A549 (cell line): ENCODE measurements around the gene SHROOM4. TPM values are rescaled to one million over a fixed set of nuclear protein-coding genes. Genes with fewer than 3 reads are reported as not detected.

Experiments
- ATAC-seq, 2 experiments: fragments of 200-7000 bp in 1 of 2; fragments of >200 bp in 1 of 2; cut with Nextera tagmentation in 1 of 2; cut with Tn5 transposase in 1 of 2; 3 replicates each; pipeline versions ENCODE4 v1.8.0 to v1.9.1; 2018 to 2020; ENCODE audit warnings: mild to moderate bottlenecking in 1 of 2, moderate library complexity in 1 of 2
- CTCF ChIA-PET: fragments of 300-600 bp; sonication (Branson Sonifier 250); formaldehyde crosslinking; extraction: SDS; loops from one replicate; lab custom pipeline; 2021; ENCODE audit warnings: antibody characterized with exemption, inconsistent platforms; lab: Yijun Ruan, JAX
- POLR2A ChIA-PET: fragments of 350-600 bp; formaldehyde crosslinking; extraction: SDS; loops from one replicate; lab custom pipeline; 2021; ENCODE audit warnings: antibody characterized with exemption, inconsistent platforms; lab: Yijun Ruan, JAX
- DNase-seq, 2 experiments: peaks; one replicate each; pipeline versions ENCODE4 v3.0.0 to v3.0.0-alpha.2; 2011 to 2016; ENCODE audit warnings: low read depth in 1 of 2, low spot score in 1 of 2
- FAIRE-seq: peaks from 2 replicates; lab custom pipeline; 2011; peaks lifted over from hg19 to GRCh38; lab: Jason Lieb, UNC
- H3K27ac ChIP-seq, 2 experiments: fragments of >200 bp; sonication (Bioruptor Twin); formaldehyde crosslinking; 3 replicates each; pipeline ENCODE4 v1.5.1; 2016 to 2017
- H3K4me1 ChIP-seq: fragments of >200 bp; sonication (Bioruptor Twin); formaldehyde crosslinking; 3 replicates; pipeline ENCODE4 v1.6.1; 2016
- H3K4me2 ChIP-seq: fragments of >200 bp; sonication (Bioruptor Twin); formaldehyde crosslinking; 3 replicates; pipeline ENCODE4 v1.6.1; 2016
- H3K4me3 ChIP-seq: fragments of >200 bp; sonication (Bioruptor Twin); formaldehyde crosslinking; 3 replicates; pipeline ENCODE4 v1.5.1; 2016
- H3K9me3 ChIP-seq: fragments of >200 bp; sonication (Bioruptor Twin); formaldehyde crosslinking; 3 replicates; pipeline ENCODE4 v1.6.1; 2016
- BCL3 ChIP-seq: fragments of >200 bp; sonication (Bioruptor Twin); formaldehyde crosslinking; IDR thresholded peaks from 3 replicates; pipeline ENCODE4 v1.6.1; 2016
- CEBPB ChIP-seq, 2 experiments: fragments of >200 bp in 1 of 2; sonication (Bioruptor Twin) in 1 of 2; formaldehyde crosslinking in 1 of 2; IDR thresholded peaks; 2 replicates each; pipeline ENCODE4 v1.6.1; 2012 to 2016
- E2F6 ChIP-seq: IDR thresholded peaks from 2 replicates; pipeline ENCODE4 v1.6.1; 2012; ENCODE audit warnings: low read depth, borderline replicate concordance
- EHMT2 ChIP-seq: fragments of 200-600 bp; sonication (generic); IDR thresholded peaks from 2 replicates; pipeline ENCODE4 v1.6.1; 2016; ENCODE audit warnings: antibody characterized with exemption, low read depth, mild to moderate bottlenecking, moderate library complexity
- FOSB ChIP-seq: fragments of 250-450 bp; sonication (Bioruptor Pico); IDR thresholded peaks from 2 replicates; pipeline ENCODE4 v1.5.0; 2020; ENCODE audit warnings: mild to moderate bottlenecking, moderate library complexity
- FOSL2 ChIP-seq, 2 experiments: fragments of 450-650 bp in 1 of 2; fragments of >200 bp in 1 of 2; sonication (Bioruptor Twin) in 1 of 2; formaldehyde crosslinking; IDR thresholded peaks; 2 replicates each; pipeline versions ENCODE4 v1.5.0 to v1.6.1; 2016 to 2020; ENCODE audit warnings: mild to moderate bottlenecking in 1 of 2, moderate library complexity in 1 of 2
- FOXS1 ChIP-seq: fragments of 250-450 bp; sonication (Bioruptor Pico); IDR thresholded peaks from 2 replicates; pipeline ENCODE4 v1.5.0; 2020; ENCODE audit warnings: mild to moderate bottlenecking, moderate library complexity
- HDAC2 ChIP-seq: fragments of 200-600 bp; sonication (generic); IDR thresholded peaks from 2 replicates; pipeline ENCODE4 v1.6.1; 2016
- HEYL ChIP-seq: fragments of 250-450 bp; sonication (Bioruptor Pico); IDR thresholded peaks from 2 replicates; pipeline ENCODE4 v1.8.0; 2021; ENCODE audit warnings: mild to moderate bottlenecking, moderate library complexity
- HOXA7 ChIP-seq: fragments of 250-450 bp; sonication (Bioruptor Pico); IDR thresholded peaks from 2 replicates; pipeline ENCODE4 v1.5.0; 2020; ENCODE audit warnings: mild to moderate bottlenecking, moderate library complexity
- JUN ChIP-seq, 2 experiments: fragments of >200 bp; sonication (Bioruptor Twin); formaldehyde crosslinking; IDR thresholded peaks; 2 replicates in 1 of 2; 3 replicates in 1 of 2; pipeline ENCODE4 v1.6.1; 2016 to 2017
- JUNB ChIP-seq: fragments of >200 bp; sonication (Bioruptor Twin); formaldehyde crosslinking; IDR thresholded peaks from 2 replicates; pipeline ENCODE4 v1.6.1; 2016
- KDM1A ChIP-seq: fragments of 200-600 bp; sonication (generic); IDR thresholded peaks from 2 replicates; pipeline ENCODE4 v1.6.1; 2016; ENCODE audit warnings: low read depth, mild to moderate bottlenecking
- KDM5A ChIP-seq: fragments of 200-600 bp; sonication (generic); IDR thresholded peaks from 2 replicates; pipeline ENCODE4 v1.6.1; 2016; ENCODE audit warnings: antibody characterized with exemption, mild to moderate bottlenecking
- NR3C1 ChIP-seq: fragments of >200 bp; sonication (Bioruptor Twin); formaldehyde crosslinking; IDR thresholded peaks from 3 replicates; pipeline ENCODE4 v1.6.1; 2017
- PBX3 ChIP-seq: IDR thresholded peaks from 2 replicates; pipeline ENCODE4 v1.6.1; 2012
- PHF8 ChIP-seq: fragments of 200-600 bp; sonication (generic); IDR thresholded peaks from 2 replicates; pipeline ENCODE4 v1.6.1; 2016; ENCODE audit warnings: low read depth, mild to moderate bottlenecking, antibody characterized with exemption, moderate library complexity, borderline replicate concordance
- POLR2A ChIP-seq: IDR thresholded peaks from 2 replicates; pipeline ENCODE4 v1.6.1; 2012; ENCODE audit warnings: mild to moderate bottlenecking, low read length
- RAD21 ChIP-seq, 2 experiments: fragments of >200 bp in 1 of 2; sonication (Bioruptor Twin) in 1 of 2; formaldehyde crosslinking in 1 of 2; IDR thresholded peaks in 1 of 2; conservative IDR thresholded peaks in 1 of 2; 2 replicates in 1 of 2; 3 replicates in 1 of 2; pipeline ENCODE4 v1.6.1; 2012 to 2018; ENCODE audit warnings: inconsistent platforms in 1 of 2
- TFCP2L1 ChIP-seq: fragments of 250-450 bp; sonication (Bioruptor Pico); IDR thresholded peaks from 2 replicates; pipeline ENCODE4 v1.5.0; 2021; ENCODE audit warnings: mild to moderate bottlenecking
- ZC3H11A ChIP-seq: fragments of 450-650 bp; IDR thresholded peaks from 2 replicates; pipeline ENCODE4 v1.6.1; 2014; ENCODE audit warnings: antibody characterized with exemption, mild to moderate bottlenecking
- ZFP36 ChIP-seq: fragments of 450-650 bp; IDR thresholded peaks from 2 replicates; pipeline ENCODE4 v1.6.1; 2014; ENCODE audit warnings: borderline replicate concordance; ENCODE audit not compliant: partially characterized antibody
- ZNF302 ChIP-seq: fragments of 250-450 bp; sonication (Bioruptor Pico); IDR thresholded peaks from 2 replicates; pipeline ENCODE4 v1.9.0; 2021; ENCODE audit warnings: inconsistent platforms, mild to moderate bottlenecking, moderate library complexity
- ZSCAN20 ChIP-seq: fragments of 250-450 bp; sonication (Bioruptor Pico); IDR thresholded peaks from 2 replicates; pipeline ENCODE4 v1.8.0; 2022; ENCODE audit warnings: mild to moderate bottlenecking, moderate library complexity
- WGBS: methylation state at CpG from one replicate; pipeline ENCODE4 v1.1.6; 2017; ENCODE audit errors: missing lambda C conversion rate; 5-methylcytosine and 5-hydroxymethylcytosine counted together
- polyA plus RNA-seq, 4 experiments: library from polyadenylated mRNA; depleted of rRNA in 3 of 4; stranded (reverse); fragments of >200 nt; fragmentation: RNase III in 1 of 4; extraction: RNeasy Plus Mini Kit Qiagen cat#74134 plus additional on column Dnase treatment in 1 of 4; gene quantifications; 2 replicates in 3 of 4; 3 replicates in 1 of 4; pipeline ENCODE4 v1.2.3, GENCODE V29; 2011 to 2017
- TF ChIP-seq, protein P1 (sequence below): fragments of 450-650 bp; IDR thresholded peaks from 2 replicates; pipeline ENCODE4 v1.6.1; 2014; ENCODE audit warnings: antibody characterized with exemption

Gene SHROOM4
- polyA plus RNA-seq, 2 of the 4 experiments (the other 2 are of a cell fraction) = not detected

DNA sequence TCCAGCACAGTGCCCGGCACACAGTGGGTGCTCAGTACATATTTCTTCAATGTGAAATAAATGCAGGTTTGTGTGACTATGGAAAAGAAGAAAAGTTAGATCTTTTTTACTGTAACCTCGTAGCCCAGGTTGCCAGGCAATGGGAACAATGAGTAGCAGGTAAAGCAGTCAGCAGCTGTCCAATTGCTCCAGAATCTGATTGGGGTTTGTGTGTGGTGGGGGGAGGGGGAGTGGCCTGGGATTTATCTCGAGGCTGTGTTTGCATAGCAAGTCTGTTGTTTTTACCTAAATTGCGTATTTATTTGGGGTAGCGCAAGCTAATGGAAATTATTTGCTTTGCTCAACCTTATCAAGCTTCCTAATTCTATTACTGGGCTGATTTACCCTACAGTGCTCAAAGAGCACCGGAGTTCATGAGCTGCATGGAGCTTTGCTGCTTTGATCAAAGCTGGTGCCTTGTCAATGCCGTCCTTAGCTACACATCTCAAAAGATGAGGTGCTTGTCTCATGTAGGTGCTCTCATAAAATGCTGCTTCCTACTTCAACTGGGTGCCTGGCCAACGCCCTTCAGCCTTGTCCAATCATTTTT is 198.3 kb downstream of the SHROOM4 start:
- DNase-seq (no peak), ATAC-seq (no peak), FAIRE-seq (no peak)
- Histone ChIP-seq H3K4me2 (no peak overlapping the region), H3K27ac (no peak overlapping the region), H3K4me1 (no peaks in the 10 kb centered on the region), H3K9me3 (no peaks in the 10 kb centered on the region), H3K4me3 (no peak overlapping the region)
- TF ChIP-seq RAD21 (conservative IDR thresholded peaks at IDR 0.05 in 1 of 2, IDR thresholded peaks at IDR 0.05 in 1 of 2) (no peak), POLR2A (no peak), E2F6 (no peak), JUN (IDR thresholded peaks at IDR 0.05) (no peak), HDAC2 (no peak), EHMT2 (no peak), TFCP2L1 (CRISPR knock-in tag) (no peak), ZC3H11A (no peak), PHF8 (no peak), KDM5A (no peak), FOSL2 (IDR thresholded peaks at IDR 0.05) (no peak), FOSL2 (CRISPR knock-in tag; IDR thresholded peaks at IDR 0.05) (no peak), ZNF302 (no peak), PBX3 (no peak)
- TF ChIP-seq, protein P1, sequence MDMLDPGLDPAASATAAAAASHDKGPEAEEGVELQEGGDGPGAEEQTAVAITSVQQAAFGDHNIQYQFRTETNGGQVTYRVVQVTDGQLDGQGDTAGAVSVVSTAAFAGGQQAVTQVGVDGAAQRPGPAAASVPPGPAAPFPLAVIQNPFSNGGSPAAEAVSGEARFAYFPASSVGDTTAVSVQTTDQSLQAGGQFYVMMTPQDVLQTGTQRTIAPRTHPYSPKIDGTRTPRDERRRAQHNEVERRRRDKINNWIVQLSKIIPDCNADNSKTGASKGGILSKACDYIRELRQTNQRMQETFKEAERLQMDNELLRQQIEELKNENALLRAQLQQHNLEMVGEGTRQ = no peak
- POLR2A ChIA-PET = no interaction called here
- CTCF ChIA-PET = interaction anchor here (1.0 kb wide), 1 partner anchor 12 kb away, joined by 3 read pairs; no protein-coding TSS in a partner anchor
- WGBS = 24% methylated on average over 8 of the region's 8 CpGs

DNA sequence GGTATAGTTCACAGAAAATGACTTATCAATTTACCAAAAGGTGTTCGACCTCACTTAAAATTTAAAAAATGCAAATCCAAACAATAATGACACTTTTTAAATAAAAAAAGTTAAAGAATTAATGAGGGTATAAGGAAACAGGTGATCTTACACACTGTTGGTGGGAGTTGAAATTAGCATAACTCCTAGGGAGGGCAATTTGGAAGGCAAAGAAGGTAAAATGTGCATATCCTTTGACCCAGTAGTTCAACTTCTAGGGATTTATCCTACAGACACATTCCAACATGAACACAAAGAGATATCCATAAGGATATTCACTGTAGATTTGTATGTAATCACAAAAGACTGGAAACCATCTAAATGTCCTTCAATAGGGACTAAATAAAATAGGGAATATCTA is 199.5 kb downstream of the SHROOM4 start:
- H3K4me3 ChIP-seq = no peak overlapping the region
- TF ChIP-seq ZFP36 = no peak
- no peak for TF ChIP-seq BCL3
- ChIA-PET CTCF (no interaction called here), POLR2A (no interaction called here)
- peak; percentile 56 for FAIRE-seq
- 17% methylated on average over 1 of the region's 1 CpG for WGBS
- no peak overlapping the region for H3K27ac ChIP-seq
- H3K4me2 ChIP-seq = no peak overlapping the region
- H3K4me1 ChIP-seq = no peaks in the 10 kb centered on the region
- no peak for ATAC-seq
- no peaks in the 10 kb centered on the region for H3K9me3 ChIP-seq
- no peak for DNase-seq

GRCh38 chrX:50613846-50614245 is 200.1 kb downstream of the SHROOM4 start:
- no peak for FAIRE-seq
- WGBS = 2% methylated on average over 2 of the region's 2 CpGs
- DNase-seq = no peak
- Histone ChIP-seq H3K4me3 (no peak overlapping the region), H3K27ac (no peak overlapping the region), H3K4me1 (no peaks in the 10 kb centered on the region), H3K4me2 (no peak overlapping the region), H3K9me3 (no peaks in the 10 kb centered on the region)
- no peak for ATAC-seq
- ChIA-PET POLR2A (no interaction called here), CTCF (no interaction called here)
- no peak for TF ChIP-seq ZSCAN20 (CRISPR knock-in tag)
- TF ChIP-seq CEBPB (IDR thresholded peaks at IDR 0.05) = no peak
- no peak for TF ChIP-seq HEYL (CRISPR knock-in tag)
- no peak for TF ChIP-seq FOSL2 (IDR thresholded peaks at IDR 0.05)
- no peak for TF ChIP-seq FOSL2 (CRISPR knock-in tag; IDR thresholded peaks at IDR 0.05)
- TF ChIP-seq FOXS1 (CRISPR knock-in tag) = no peak
- no peak for TF ChIP-seq HDAC2
- no peak for TF ChIP-seq FOSB (CRISPR knock-in tag)
- TF ChIP-seq JUN (IDR thresholded peaks at IDR 0.05) = no peak
- TF ChIP-seq NR3C1 = no peak
- TF ChIP-seq KDM1A = no peak
- TF ChIP-seq KDM5A = no peak
- TF ChIP-seq JUNB = no peak
- no peak for TF ChIP-seq HOXA7 (CRISPR knock-in tag)
